CD4-positive, alpha-beta T cell treated with Interleukin-6 at 100 ng/mL for 8 hours (primary cell): ENCODE measurements around the gene SMPD2.
"Not testable (repeated sequence)": the region's sequence is repeated elsewhere in the genome, so short reads cannot be mapped to it uniquely, and the experiment has no call there.

Experiments used
- DNase-seq: peaks from one replicate; pipeline ENCODE4 v3.0.0-alpha.2; 2020; ENCODE audit warnings: mixed read lengths, low spot score

Gene SMPD2

DNA sequence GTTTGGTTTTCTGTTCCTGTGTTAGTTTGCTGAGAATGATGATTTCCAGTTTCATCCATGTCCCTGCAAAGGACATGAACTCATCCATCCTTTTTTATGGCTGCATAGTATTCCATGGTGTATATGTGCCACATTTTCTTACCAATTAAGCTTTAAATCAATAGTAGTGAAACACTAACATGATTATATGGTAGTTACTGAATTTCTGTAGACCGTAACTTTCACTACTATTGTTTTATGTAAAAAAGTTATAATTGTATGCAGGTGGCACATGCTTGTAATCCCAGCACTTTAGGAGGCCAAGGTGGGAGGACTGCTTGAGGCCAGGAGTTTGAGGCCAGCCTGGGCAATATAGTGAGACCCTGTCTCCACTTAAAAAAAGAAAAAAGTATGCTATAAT lies 20.7 kb downstream of the SMPD2 start:
- DNase-seq, result not testable (repeated sequence)

DNA sequence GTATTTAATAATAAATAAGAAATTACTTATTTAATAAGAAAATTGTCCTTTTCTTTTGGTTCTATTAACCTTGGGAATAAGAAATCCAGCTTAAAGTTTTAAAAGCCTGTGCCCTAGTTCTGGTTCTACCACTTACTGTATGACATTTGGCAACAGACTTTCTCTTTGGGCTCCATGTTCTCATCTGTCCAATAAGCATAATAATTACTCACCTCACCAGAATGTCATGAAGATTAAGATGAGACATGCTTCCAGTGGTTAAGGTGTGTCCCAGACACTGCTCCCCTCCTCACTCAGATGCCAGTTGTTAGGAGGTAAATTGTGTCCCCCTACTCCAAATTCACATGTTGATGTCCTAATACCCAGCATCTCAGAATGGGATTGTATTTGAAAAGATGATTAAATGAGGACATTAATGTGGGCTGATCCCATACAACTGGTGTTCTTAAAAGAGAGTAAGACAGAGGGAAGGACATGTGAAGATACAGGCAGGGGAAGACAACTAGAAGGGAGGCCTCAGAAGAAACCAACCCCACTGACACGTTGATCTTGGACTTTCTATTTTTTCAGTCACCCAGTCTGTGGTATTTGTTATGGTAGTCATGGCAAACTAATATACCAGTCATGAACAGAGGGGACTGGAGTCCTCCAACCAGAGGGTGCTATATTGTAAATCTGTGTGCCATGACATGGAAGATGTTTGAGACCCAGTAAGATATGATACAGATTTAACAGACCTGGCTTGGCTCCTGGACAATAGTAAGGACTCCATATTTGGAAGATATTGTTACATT lies 21.4 kb downstream of the SMPD2 start:
- no peak for DNase-seq

DNA sequence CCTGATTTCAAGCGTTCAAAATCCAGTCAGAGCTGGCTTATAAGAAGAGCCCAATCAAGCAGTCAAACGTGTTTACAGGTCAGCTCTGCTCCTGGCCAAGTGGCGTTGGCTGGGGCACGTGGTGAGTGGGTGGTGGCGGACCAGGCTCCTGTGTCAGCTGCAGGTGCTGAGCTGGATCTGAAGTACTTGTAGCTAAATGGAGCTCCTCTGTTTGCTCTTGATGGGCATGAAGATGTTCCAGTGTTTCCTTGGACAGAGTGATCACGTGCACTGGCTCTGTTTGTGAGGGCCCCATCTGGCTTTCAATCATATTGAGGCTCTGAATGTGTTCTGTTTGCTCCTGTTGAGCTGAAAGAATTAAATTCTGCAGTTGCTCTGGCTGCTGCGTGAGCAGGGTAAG lies 25.2 kb downstream of the SMPD2 start:
- DNase-seq, result no peak

DNA sequence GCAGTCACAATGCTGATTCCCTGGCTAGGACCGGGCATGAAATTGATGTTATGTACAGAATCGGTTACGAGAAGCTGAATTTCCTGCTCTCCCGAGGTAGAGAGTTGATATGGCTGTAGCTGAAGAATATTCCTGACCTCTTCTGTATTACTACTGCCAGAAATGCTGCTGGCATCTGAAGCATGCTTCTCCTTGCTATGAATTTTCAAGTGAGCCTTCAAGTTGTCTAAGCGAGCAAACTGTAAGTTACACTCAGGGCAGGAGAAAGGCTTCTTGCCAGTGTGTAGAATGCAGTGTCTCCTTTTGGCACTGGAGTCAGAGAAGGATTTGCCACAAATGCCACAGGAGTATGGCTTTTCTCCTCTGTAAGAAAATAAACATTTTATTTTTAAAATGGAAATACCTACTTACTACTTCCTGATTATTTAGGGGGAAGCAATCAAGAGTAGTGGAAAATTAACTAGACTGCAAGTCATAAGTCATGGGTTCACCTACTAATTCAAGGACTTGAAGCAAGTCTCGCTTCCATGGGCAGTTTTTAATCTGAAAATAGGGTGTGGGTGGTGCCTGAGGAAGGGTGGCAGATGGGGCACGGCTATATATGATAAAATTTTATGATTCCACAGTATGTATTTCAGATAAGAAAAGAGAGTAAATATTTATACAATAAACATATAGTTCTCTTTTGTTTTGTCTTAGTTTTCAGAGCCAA lies 25.8 kb downstream of the SMPD2 start:
- no peak for DNase-seq

DNA sequence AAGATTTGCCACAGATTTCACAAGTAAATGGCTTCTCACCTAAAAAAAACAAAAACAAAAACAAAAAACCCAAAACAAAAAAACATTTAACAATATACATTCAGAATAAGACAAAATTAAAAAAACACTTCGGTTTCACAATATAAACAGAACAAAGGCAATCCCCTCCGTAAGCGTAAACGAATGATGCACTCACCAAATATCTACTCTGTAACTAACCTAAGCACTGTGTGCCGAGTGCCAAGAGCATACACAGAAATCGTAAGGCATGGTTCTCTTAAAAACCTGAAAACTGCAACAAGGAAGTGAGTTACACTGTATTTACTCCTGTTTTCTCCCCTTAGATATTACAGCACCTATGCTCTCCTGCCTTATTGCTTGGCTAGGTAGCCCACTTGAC lies 27.2 kb downstream of the SMPD2 start:
- no peak for DNase-seq

DNA sequence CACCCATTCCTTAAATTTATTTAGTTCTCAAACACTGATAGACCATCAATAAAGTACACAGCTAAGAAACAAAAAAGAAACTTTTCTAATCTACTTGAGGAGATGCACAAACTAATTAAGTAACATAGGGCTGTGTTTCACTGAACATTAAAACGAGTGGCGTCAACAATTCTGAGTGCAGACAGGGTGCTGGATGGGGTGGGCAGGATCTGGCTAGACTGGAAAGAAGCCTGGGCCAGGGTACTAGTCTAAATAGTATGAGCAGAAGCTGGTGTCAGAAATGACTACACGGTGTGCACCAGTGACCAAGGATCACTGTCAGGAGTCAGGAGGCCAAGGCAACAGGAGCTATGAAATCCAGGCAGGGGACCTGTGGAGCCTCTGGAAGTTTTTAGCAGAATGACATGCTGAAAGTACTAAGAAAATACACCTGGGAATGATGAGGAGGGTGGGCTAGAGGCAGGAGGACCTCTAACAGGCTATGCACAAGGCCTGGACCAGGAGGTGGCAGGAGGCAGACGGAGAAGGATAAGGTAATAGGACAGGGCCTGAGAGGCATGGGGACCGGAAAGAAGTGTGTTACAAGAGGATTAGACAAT lies 29.2 kb downstream of the SMPD2 start:
- no peak for DNase-seq

DNA sequence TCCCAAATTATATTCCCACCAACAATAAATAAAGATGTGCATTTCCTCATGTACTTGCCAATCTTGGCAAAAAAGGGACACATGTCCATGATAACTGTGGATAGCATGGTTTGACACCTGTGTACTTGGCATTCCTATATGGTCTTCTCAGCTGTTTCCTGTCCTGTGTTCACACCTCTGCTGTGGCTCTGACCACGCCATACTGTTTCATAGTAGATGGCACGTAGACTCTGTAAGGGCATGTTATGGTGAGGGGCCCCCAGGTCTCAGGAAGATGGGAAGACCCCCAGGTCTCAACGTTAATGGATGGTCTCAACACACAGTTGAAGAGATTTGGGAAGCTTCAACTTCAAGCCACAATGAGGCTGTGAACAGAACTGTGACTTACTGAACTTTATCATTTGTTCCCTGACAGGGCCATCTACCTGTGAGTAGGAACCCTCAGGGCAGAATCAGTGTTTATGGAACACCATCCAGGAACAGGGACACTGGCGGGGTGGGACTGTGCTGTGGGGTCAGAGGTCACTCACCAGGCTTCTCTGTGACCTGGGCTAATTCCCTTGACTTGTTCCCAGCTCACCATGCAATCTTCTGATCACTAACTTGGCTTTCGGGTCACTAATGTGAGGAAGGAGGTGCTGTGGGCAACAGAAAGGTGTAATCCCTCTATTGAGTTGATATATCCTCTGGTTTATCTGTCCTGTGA lies 30.7 kb downstream of the SMPD2 start:
- DNase-seq, result no peak

DNA sequence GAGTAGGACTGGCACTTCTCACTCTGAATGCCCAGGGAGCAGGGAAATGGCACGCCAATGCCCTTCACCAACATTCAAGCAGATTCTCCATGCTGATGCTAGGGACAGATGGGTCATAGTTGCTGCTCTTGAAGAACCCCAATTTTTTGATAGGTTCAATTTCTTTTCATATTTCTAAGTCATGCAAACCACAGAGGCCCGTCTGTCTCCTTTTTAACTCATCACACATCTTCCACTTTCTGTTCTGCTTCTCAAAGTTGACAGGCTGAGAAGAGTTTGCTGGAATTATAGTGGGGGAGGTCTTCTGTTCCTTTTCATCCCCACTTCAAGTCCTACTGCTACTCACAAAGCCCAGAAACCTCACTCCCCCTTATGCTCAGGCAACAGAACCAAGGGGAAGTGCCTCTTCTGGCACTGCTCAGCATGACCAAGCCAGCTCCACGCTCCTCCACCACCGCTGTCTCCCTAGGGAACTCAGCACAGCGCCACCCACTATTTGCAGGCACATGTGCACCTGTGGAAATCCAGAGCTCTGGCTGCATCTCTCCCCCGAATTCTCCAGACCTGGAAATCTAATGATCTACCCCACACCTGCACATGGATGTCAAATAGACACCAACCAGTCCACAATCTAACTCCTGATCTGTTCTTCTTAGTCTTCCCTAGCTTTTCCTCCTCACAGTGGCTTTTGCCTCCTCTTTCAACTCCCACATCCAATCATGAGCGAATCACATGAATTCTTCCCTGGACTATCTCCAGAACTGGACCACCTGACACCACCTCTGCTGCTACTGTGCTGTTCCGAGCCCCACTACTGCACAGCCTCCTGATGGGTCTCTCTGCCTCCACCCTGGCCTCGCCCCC lies 31.8 kb downstream of the SMPD2 start:
- DNase-seq, result no peak

DNA sequence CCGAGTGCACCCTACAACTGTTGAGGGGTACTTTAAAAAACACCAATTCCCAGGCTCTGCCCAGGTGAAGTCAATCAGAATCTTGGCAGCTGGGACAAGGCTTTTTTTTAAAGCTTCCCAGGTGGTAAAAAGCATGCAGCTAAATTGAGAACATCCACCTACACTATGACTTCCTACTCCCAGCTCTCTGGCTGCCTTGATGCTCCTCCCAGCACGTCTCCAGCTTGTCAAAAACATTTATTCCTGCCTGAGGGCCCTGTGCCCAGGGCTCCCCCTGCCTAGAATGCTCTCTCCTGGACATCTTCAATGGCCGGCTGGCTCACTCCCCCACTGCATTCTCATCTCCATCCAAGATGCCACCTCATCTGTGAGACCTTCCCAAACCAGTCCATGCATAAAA lies 32.6 kb downstream of the SMPD2 start:
- no peak for DNase-seq

DNA sequence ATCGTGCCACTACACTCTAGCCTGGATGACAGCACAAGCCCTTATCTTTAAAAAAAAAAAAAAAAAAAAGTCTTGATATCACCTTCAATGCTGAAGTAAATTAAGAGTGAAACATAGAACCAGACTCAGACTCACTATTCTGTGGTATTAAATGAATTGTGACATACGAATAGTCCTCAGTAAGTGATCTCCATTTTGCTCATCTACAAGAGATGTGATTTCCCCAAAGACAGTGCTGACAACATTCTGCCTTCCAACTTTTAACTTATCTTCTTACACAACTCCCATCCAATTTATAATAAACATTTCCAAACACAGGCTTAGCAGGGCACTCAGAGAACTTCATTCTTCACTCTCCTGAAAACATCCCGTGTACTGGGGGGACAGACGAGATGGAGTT lies 34.5 kb downstream of the SMPD2 start:
- no peak for DNase-seq

DNA sequence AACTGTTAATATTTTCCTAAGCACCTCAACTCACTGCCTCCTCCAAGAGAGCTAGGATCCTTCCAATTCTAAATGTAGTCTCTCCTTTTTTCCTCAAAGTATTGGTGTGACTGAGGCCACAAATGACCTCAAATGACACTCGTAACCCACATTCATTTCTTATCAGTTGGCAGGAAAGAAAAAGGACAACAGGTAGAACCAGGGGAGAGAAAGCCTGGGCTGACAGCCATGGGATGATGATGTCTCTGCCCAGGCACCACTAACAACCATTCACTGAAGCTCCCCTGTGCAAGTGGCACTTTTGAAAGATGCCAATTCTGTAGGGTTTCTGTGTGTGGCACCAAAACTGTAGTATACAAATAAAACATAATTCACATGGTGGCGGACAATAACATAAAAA lies 35.1 kb downstream of the SMPD2 start:
- DNase-seq, result no peak

DNA sequence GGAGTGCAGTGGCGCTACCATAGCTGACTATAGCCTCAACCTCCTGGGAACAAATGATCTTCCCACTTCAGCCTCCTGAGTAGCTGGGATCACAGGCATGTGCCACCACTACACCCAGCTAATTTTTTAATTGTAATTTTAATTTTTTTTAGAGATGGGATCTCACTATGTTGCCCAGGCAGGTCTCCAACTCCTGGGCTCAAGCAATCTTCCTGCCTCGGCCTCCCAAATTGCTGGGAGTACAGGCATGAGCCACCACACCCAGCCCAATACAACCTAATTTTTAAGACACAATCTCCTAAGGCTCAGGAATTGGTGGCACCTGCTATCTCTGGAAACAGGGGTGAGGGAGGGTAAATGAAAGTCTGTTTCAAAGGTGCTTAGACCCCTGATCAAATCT lies 36.7 kb downstream of the SMPD2 start:
- DNase-seq, result no peak

DNA sequence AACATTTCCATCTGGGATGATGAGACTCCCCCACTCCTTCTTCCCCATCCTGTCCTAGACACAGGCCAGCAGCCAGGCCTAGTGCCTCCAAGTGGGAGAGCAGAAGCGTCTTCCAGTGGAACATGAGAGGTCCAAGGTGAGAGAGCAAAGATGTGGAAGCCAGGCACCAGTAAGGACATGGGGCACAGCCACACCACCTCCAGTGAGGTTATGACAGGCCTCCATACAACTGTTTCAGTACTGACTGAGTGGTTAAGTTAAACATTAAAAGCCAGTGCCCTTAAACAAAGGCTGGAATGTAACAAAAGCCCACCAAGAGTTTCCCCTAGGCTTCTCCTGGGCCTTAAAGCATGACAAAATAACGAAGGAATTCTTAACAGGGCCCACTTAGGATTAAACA lies 37.2 kb downstream of the SMPD2 start:
- no peak for DNase-seq

DNA sequence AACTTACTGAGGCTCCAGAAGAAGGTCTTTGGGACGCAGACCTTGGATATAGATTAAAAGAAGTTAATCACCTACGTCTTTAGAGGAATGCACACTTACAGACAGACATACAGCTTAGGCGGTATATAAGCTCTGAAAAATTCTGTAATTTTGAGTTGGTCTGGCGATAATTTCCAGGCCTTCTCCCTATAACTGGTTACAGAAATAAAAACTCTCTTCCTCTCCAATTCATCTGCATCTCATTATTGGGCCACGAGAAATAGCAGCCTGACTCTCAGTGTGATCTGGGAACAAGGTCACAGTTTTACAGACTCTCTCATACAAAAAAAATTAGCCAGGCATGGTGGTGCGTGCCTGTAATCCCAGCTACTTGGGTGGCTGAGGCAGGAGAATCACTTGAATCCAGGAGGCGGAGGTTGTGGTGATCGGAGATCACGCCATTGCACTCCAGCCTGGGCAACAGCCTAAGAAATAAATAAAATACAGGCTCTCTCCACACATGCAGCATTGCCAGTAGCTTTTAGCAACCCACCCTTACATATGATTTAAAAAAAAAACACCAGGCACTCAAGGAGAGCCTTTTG lies 37.8 kb downstream of the SMPD2 start:
- no peak for DNase-seq

DNA sequence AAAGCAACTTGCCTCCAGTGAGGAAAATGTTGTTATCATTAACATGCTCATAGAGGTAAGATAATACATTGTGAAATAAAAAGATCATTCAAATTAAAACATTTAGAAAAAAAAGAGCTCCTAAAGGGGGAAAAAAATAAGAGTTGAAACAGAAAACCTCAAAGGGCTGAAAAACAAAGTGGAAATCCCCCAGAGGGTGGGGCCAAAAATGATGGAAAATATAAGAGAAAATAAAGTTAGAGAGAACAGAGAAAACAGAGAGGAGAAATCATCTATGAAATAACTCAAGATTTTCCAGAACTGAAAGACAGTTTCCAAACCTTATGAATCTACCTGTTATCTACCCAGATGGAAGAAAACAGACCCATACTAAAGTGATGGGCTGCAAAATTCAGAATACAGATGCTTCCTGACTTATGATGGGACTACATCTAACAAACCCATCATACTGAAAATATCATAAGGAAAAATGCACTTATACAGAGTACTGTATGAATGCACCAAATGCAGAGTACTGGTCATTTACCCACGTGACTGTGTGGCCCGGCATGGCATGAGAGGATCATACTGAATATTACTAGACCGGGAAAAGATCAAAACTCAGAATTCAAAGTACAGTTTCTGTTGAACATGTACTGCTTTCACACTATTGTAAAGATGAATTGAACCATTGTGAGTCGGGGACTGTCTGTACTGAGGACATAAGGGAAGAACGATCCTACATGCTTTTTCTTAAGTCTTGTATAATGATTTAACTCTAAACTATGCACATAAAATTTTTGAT lies 38.5 kb downstream of the SMPD2 start:
- no peak for DNase-seq

DNA sequence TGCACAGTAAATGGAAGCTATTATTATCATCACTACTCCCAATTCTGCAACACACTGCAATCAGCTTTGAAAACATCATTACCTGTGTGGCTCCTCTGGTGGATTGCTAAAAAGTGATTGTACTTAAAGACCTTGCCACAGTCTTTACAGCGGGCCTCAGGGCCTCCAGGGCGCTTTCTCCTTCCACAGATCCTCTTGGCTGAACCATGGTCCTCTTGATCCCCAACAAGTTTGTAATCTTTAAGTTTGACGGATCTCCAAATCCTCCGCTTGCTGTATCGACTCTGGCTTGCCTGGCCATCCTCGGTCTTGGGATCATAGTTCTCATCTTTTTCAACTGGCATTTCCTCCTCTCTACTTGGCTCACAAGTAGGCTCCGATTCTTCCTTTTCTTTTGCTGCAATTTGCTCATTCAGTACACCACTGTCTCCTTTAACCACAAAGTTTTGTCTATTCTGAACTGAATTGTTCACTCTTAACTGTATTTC lies 40.5 kb downstream of the SMPD2 start:
- no peak for DNase-seq

DNA sequence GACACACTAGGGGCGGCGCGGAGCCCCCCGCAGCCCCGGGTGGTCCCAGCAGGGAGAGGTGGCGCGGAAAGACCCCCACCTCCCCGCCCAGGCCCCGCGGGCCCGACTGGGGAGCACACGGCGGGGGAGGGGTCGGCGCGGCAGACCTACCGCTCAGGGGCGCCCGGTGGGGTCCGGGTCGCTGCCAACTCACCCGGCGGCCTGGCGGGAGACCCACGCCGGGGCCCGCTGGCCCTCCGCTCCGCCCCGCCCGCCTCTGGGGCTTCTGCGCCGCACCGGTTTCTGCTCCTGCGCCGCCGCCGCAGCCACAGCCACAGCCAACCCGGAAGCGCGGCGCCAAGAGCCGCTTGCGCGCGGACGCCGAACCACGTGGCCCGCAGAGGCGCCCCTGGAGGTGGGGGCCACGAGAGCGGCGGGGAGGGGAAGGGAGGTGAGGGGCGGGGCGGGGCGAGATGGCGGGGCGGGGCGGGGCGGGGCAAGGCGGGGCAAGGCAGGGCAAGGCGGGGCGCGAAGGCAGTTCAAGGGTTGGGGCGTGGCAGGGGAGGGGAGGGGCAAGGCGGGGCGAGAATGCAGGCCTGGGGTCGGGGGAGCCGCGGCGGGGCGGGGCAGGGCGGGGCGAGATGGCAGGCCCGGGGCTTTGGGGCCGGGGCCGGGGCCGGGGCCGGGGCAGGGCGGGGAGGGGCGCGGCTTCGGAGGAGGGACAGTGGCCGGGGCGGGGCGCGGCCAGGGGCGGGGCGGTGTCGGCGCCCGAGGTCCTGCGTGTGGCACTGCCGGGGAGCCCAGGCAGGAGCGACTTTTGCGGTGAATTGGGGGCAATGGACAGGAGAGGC lies 42.6 kb downstream of the SMPD2 start, which contains the start of gene ZBTB24:
Gene ZBTB24 (minus strand): TSS at position 315 of the 830 bp plus-strand sequence. CDS start 1,193 bp downstream, outside the sequence.
- peak; percentile 92 for DNase-seq

DNA sequence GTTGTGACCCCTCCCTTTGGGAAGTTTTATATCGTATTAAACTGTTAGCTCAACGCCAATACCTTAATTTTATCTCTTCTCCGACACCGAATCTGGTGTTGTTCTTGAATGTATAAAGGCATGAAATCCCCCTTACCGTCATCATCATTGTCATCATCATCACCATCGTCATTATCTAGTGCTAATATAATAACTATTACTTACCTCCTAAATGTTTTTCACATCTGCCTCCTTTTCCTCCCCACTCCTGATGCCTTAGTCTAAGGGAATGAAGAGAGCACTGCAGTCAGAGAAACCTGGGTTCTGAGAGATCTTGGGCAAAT lies 43.2 kb downstream of the SMPD2 start:
- no peak for DNase-seq

DNA sequence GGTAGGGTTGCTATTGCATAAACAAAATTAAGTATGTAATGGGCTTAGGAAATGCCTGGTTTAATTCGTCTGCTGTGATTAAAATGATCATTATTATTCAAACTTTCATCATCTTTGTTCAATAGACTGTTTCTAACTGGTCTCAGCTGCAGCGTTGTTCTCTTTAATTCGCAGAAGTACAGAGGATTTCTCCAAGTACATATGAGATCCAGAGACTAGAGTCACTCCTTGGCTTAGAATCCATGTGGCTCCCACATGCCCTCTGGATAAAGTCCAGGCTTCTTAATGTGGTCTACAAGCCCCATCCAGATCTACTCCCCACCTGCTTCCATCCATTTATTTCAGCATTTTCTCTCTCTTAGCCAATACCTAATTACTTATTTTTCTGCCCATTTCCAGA lies 43.6 kb downstream of the SMPD2 start:
- no peak for DNase-seq
